Spleen (tissue), 7 donors: Measurements from ENCODE around the gene DDAH2.

ENCODE experiments used
- CTCF ChIP-seq, 11 experiments: fragments of 200-600 bp in 7 of 11; fragments of 450-650 bp in 4 of 11; sonication (generic) in 4 of 11; IDR thresholded peaks in 8 of 11; conservative IDR thresholded peaks in 3 of 11; 1 replicate in 7 of 11; 2 replicates in 4 of 11; pipeline versions ENCODE4 v1.4.0 to v1.8.0; 2016 to 2021; ENCODE audit warnings: antibody characterized with exemption in 11 of 11, inconsistent platforms in 4 of 11, mild to moderate bottlenecking in 1 of 11
- POLR2AphosphoS5 ChIP-seq, 3 donors: sonication (generic); formaldehyde crosslinking; IDR thresholded peaks; one replicate each; pipeline ENCODE4 v1.5.1; 2017; ENCODE audit warnings: antibody characterized with exemption in 3 of 3
- donor health status: DM: no; HTN: no; CAD: no; lungs with moderate emphysema.
- donor health status: DM: no; HTN: no; CAD: no.
- donor health status: DM: no; HTN: no; CAD: no.

- TF ChIP-seq CTCF (IDR thresholded peaks at IDR 0.05 in 8 of 11, conservative IDR thresholded peaks at IDR 0.05 in 3 of 11) (no peak), POLR2AphosphoS5 (IDR thresholded peaks at IDR 0.05) (no peak)
These were observed 23.2 kb downstream of the DDAH2 start for GRCh38 chr6:31705931-31706330.
